ENCODE measurements around the gene TMEM86B.

Gene TMEM86B

GRCh38 chr19:55264531-55264930 is 36.0 kb upstream of the TMEM86B start:
- peaks cover 6% of the 10 kb centered on the region; the same call in 1 of the 2 replicates for H3K4me1 ChIP-seq (ENCODE audit: control insufficient read depth, insufficient read depth, low read length)
- no peak overlapping the region for H3K4me3 ChIP-seq (ENCODE audit: low read depth, low read length)
- no peaks in the 10 kb centered on the region for H3K9me3 ChIP-seq (ENCODE audit: control insufficient read depth, insufficient read depth, low read depth, low read length)
- TF ChIP-seq ZSCAN5A (tag by site-specific recombination; IDR thresholded peaks at IDR 0.05) (no peak), ZFHX2 (tag by site-specific recombination; conservative IDR thresholded peaks at IDR 0.05) (no peak), ZEB2 (tag by site-specific recombination; IDR thresholded peaks at IDR 0.05) (no peak), PRDM6 (tag by site-specific recombination; IDR thresholded peaks at IDR 0.05) (no peak), ZNF211 (tag by site-specific recombination; IDR thresholded peaks at IDR 0.05; ENCODE audit: low read depth) (no peak), ZFP37 (tag by site-specific recombination; IDR thresholded peaks at IDR 0.05) (no peak), PRDM1 (tag by site-specific recombination; IDR thresholded peaks at IDR 0.05) (no peak), ZFP41 (tag by site-specific recombination; IDR thresholded peaks at IDR 0.05; ENCODE audit: borderline replicate concordance) (no peak), ZNF202 (tag by site-specific recombination; IDR thresholded peaks at IDR 0.05; ENCODE audit: borderline replicate concordance) (no peak), ZBTB1 (tag by site-specific recombination; IDR thresholded peaks at IDR 0.05) (no peak), ZNF112 (tag by site-specific recombination; IDR thresholded peaks at IDR 0.05) (no peak), ZSCAN23 (tag by site-specific recombination; IDR thresholded peaks at IDR 0.05) (no peak), GLIS1 (tag by site-specific recombination; IDR thresholded peaks at IDR 0.05) (no peak), ZNF792 (tag by site-specific recombination; IDR thresholded peaks at IDR 0.05) (no peak), GFI1B (tag by site-specific recombination; IDR thresholded peaks at IDR 0.05) (no peak), MYNN (tag by site-specific recombination; IDR thresholded peaks at IDR 0.05; ENCODE audit: borderline replicate concordance) (no peak)
- CTCF ChIA-PET = interaction anchor here (0.6 kb wide), 1 partner anchor 30 kb away, joined by 3 read pairs; no protein-coding TSS in a partner anchor
- no peak overlapping the region for H3K27ac ChIP-seq (ENCODE audit: extremely low read depth, low read depth, low read length)
- POLR2A ChIA-PET = no interaction called here
- peaks cover 0 to 13% of the 10 kb centered on the region in 2 experiments; a peak in 2 of 3 replicates for H3K36me3 ChIP-seq (ENCODE audit: control insufficient read depth in 2 of 2, insufficient read depth in 1 of 2, low read length in 2 of 2)

- ChIA-PET POLR2A (interaction anchor here (0.6 to 4.0 kb wide), 5 partner anchors 16 to 157 kb away, joined by 3 to 25 read pairs (median 4); partner anchors contain the start of genes HSPBP1, KMT5C and UBE2S), CTCF (interaction anchor here (0.6 kb wide), 1 partner anchor 96 kb away, joined by 3 read pairs; no protein-coding TSS in a partner anchor)
- Histone ChIP-seq H3K36me3 (ENCODE audit: control insufficient read depth in 2 of 2, insufficient read depth in 1 of 2, low read length in 2 of 2) (peaks cover 0 to 8% of the 10 kb centered on the region in 2 experiments; a peak in 2 of 3 replicates), H3K27ac (ENCODE audit: extremely low read depth, low read depth, low read length) (no peak overlapping the region), H3K4me3 (ENCODE audit: low read depth, low read length) (no peak overlapping the region), H3K4me1 (ENCODE audit: control insufficient read depth, insufficient read depth, low read length) (peaks cover 7% of the 10 kb centered on the region; the same call in 1 of the 2 replicates), H3K9me3 (ENCODE audit: control insufficient read depth, insufficient read depth, low read depth, low read length) (no peaks in the 10 kb centered on the region)
- TF ChIP-seq ZNF830 (tag by site-specific recombination; IDR thresholded peaks at IDR 0.05; ENCODE audit: low read depth) (no peak), KLF7 (tag by site-specific recombination; IDR thresholded peaks at IDR 0.05; ENCODE audit: borderline replicate concordance) (no peak), ZNF660 (tag by site-specific recombination; IDR thresholded peaks at IDR 0.05) (no peak), ZNF624 (tag by site-specific recombination; IDR thresholded peaks at IDR 0.05) (no peak), MYNN (tag by site-specific recombination; IDR thresholded peaks at IDR 0.05; ENCODE audit: borderline replicate concordance) (no peak), ZNF248 (tag by site-specific recombination; IDR thresholded peaks at IDR 0.05) (no peak), ZNF488 (tag by site-specific recombination; IDR thresholded peaks at IDR 0.05) (no peak), ZNF169 (tag by site-specific recombination; IDR thresholded peaks at IDR 0.05) (no peak), ZNF48 (tag by site-specific recombination; IDR thresholded peaks at IDR 0.05) (no peak), ZBTB11 (tag by site-specific recombination; conservative IDR thresholded peaks at IDR 0.05; ENCODE audit: low read depth) (no peak)
Observed at GRCh38 chr19:55262359-55262758, 33.8 kb upstream of the TMEM86B start.
